ENCODE data around the gene ARID1B. TPM values are rescaled to one million over a fixed set of nuclear protein-coding genes. Genes with fewer than 3 reads are reported as not detected.
A peak's percentile ranks its signal among the peaks of the same experiment; 100 is the strongest.

The ARID1B gene
- total RNA-seq, 2 donors from 2014 or later: 79.3 to 84.6 TPM

GRCh38 chr6:157206359-157206815, 429.2 kb downstream of the ARID1B start:
- intact Hi-C loops (cut with DNase I): no loop called here
- no peak for DNase-seq (ENCODE audit: low spot score)

GRCh38 chr6:157207521-157208076, 430.4 kb downstream of the ARID1B start:
- intact Hi-C loops (cut with DNase I): no loop called here
- no peak for DNase-seq (ENCODE audit: low spot score)

- DNase-seq (ENCODE audit: low spot score): no peak
- intact Hi-C loops (cut with DNase I): no loop called here
Measured at GRCh38 chr6:157209865-157210530, 432.8 kb downstream of the ARID1B start.

- DNase-seq (ENCODE audit: low spot score): no peak
- intact Hi-C loops (cut with DNase I): no loop called here
Measured at GRCh38 chr6:157210954-157211353, 433.8 kb downstream of the ARID1B start.

GRCh38 chr6:157211603-157212455, 434.7 kb downstream of the ARID1B start:
- intact Hi-C loops (cut with DNase I): no loop called here
- DNase-seq (ENCODE audit: low spot score): no peak

- DNase-seq (ENCODE audit: low spot score): no peak
- intact Hi-C loops (cut with DNase I): no loop called here
Measured at GRCh38 chr6:157213426-157213825, 436.2 kb downstream of the ARID1B start.

- intact Hi-C loops (cut with DNase I): no loop called here
- DNase-seq (ENCODE audit: low spot score): no peak
Measured at GRCh38 chr6:157213907-157214565, 436.9 kb downstream of the ARID1B start.

- no peak for DNase-seq (ENCODE audit: low spot score)
- intact Hi-C loops (cut with DNase I): no loop called here
Measured at GRCh38 chr6:157215717-157216116, 438.5 kb downstream of the ARID1B start.

- intact Hi-C loops (cut with DNase I): no loop called here
- DNase-seq (ENCODE audit: low spot score): no peak
Measured at GRCh38 chr6:157216570-157216969, 439.4 kb downstream of the ARID1B start.

GRCh38 chr6:157217198-157217893, 440.2 kb downstream of the ARID1B start:
- DNase-seq (ENCODE audit: low spot score): no peak
- intact Hi-C loops (cut with DNase I): no loop called here

- no peak for DNase-seq (ENCODE audit: low spot score)
- intact Hi-C loops (cut with DNase I): no loop called here
Measured at GRCh38 chr6:157217894-157218370, 440.8 kb downstream of the ARID1B start.

- intact Hi-C loops (cut with DNase I): no loop called here
- no peak for DNase-seq (ENCODE audit: low spot score)
Measured at GRCh38 chr6:157218371-157219198, 441.4 kb downstream of the ARID1B start.

- no peak for DNase-seq (ENCODE audit: low spot score)
- intact Hi-C loops (cut with DNase I): no loop called here
Measured at GRCh38 chr6:157219201-157220200, 442.3 kb downstream of the ARID1B start.

- intact Hi-C loops (cut with DNase I): no loop called here
- no peak for DNase-seq (ENCODE audit: low spot score)
Measured at GRCh38 chr6:157220485-157220884, 443.3 kb downstream of the ARID1B start.

- peak; percentile 96 for DNase-seq (ENCODE audit: low spot score)
- intact Hi-C loops (cut with DNase I): no loop called here
Measured at GRCh38 chr6:157221049-157221816, 444.1 kb downstream of the ARID1B start.

GRCh38 chr6:157221817-157222175, 444.6 kb downstream of the ARID1B start:
- intact Hi-C loops (cut with DNase I): no loop called here
- DNase-seq (ENCODE audit: low spot score): no peak

Measured in posterior vena cava (tissue), 2 donors.